Neuron (in vitro differentiated cells): Measurements from ENCODE around the gene KIT.
"Not testable (repeated sequence)": the region's sequence is repeated elsewhere in the genome, so short reads cannot be mapped to it uniquely, and the experiment has no call there.

Experiments
- H2AFZ ChIP-seq: one replicate; pipeline ENCODE4 v1.6.1; 2013; ENCODE audit warnings: low read depth, mild to moderate bottlenecking, inconsistent platforms, low read length, moderate library complexity
- H3K27me3 ChIP-seq: one replicate; pipeline ENCODE4 v1.6.1; 2013; ENCODE audit warnings: low read length; ENCODE audit not compliant: insufficient read depth
- H3K36me3 ChIP-seq: one replicate; pipeline ENCODE4 v1.6.1; 2013; ENCODE audit warnings: low read length; ENCODE audit not compliant: insufficient read depth
- H3K4me1 ChIP-seq: one replicate; pipeline ENCODE4 v1.6.1; 2013; ENCODE audit warnings: low read length; ENCODE audit not compliant: insufficient read depth
- H3K4me3 ChIP-seq: 2 replicates; pipeline ENCODE4 v1.5.1; 2013; ENCODE audit warnings: mild to moderate bottlenecking, low read length, moderate library complexity
- H3K9me3 ChIP-seq: one replicate; pipeline ENCODE4 v1.6.1; 2013; ENCODE audit warnings: low read length

KIT gene

DNA sequence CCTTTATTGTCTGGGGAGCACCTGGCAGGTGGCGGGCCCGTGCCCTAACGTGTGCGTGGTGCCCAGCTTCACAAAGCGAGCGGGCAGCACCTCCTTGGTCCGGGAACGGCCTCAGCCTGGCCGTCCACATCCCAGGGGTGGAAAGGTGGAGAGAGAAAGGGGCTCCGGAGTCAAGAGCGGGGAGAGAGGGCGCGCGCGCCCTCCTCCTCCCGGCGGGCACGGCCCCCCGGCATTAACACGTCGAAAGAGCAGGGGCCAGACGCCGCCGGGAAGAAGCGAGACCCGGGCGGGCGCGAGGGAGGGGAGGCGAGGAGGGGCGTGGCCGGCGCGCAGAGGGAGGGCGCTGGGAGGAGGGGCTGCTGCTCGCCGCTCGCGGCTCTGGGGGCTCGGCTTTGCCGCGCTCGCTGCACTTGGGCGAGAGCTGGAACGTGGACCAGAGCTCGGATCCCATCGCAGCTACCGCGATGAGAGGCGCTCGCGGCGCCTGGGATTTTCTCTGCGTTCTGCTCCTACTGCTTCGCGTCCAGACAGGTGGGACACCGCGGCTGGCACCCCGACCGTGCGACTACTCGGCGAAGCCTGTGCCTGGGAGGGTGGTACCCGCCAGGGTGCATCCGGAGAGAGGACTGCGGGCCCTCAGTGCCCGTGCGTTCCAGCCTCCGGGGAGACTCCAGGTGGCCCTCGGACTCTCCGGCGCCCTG is at the start of gene KIT:
TSS of gene KIT (plus strand) at position 407 of the 701 bp plus-strand sequence. CDS start at position 465, 58 bp downstream.
- Histone ChIP-seq H3K27me3 (peaks cover 26% of the 10 kb centered on the region), H3K9me3 (no peaks in the 10 kb centered on the region), H3K36me3 (no peaks in the 10 kb centered on the region), H3K4me3 (peak within 1 kb of the TSS; percentile 47), H3K4me1 (peaks cover 21% of the 10 kb centered on the region), H2AFZ (peak within 1 kb of the TSS; percentile 93)

DNA sequence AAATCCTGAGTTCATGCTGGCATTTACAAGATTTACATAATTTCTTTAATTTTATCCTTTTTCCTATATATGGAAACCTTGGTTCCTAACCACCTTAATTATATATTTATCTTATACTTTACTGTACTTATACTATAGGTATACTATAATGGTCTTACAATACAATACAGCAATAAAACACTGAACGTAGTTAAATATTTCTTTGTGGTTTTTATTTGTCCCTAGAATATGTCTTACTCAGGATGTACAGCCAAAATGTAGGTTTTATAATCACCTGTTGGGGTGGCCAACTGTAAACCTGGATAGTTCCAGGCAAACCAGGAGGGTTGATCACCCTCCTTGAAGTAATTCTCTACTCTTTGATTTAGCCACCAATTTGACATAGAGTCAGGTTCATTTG is 48.4 kb upstream of the KIT start:
- H3K27me3 ChIP-seq, result no peaks in the 10 kb centered on the region
- H2AFZ ChIP-seq, result no peak overlapping the region
- no peaks in the 10 kb centered on the region for H3K4me1 ChIP-seq
- H3K4me3 ChIP-seq, result no peak overlapping the region
- no peaks in the 10 kb centered on the region for H3K36me3 ChIP-seq
- H3K9me3 ChIP-seq, result no peaks in the 10 kb centered on the region

DNA sequence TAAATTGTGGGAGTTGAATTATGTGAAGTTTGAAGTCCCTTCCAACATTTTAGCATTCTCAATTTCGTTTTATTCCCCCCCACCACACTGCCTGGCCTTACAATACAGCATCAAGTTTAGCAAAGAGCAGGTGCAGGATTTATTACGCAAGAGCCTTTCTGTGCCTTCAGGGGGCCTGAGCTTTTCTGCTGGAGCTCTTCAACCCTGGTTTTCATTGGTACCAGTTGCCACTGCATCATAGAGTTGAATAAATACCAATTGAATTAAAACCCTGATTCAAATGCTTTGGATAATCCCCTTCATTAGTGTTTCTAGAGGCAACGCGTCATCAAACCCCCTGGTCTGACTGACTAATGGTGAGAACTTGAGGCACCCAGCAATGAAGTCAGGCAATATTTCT is 43.6 kb upstream of the KIT start:
- Histone ChIP-seq H3K36me3 (no peaks in the 10 kb centered on the region), H3K4me3 (no peak overlapping the region), H3K4me1 (no peaks in the 10 kb centered on the region), H3K27me3 (no peaks in the 10 kb centered on the region), H3K9me3 (no peaks in the 10 kb centered on the region), H2AFZ (no peak overlapping the region)

DNA sequence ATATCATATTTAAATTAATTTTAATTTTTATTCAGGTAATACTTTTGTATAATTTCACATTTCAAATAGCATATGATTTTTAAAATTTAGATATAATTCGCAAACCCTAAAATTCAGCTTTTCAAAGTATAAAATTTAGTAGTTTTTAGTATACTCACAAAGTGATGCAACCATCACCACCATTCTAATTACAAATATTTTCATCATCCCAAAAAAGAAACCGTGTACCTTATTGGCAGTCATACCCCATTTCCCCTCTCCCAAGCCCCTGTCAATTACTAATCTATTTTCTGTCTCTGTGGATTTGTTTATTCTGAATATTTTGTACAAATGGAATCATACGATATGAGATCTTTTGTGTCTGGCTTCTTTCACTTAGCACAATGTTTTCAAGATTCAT is 37.0 kb upstream of the KIT start:
- no peaks in the 10 kb centered on the region for H3K36me3 ChIP-seq
- H3K9me3 ChIP-seq, result no peaks in the 10 kb centered on the region
- H3K27me3 ChIP-seq, result no peaks in the 10 kb centered on the region
- no peak overlapping the region for H3K4me3 ChIP-seq
- no peaks in the 10 kb centered on the region for H3K4me1 ChIP-seq
- H2AFZ ChIP-seq, result no peak overlapping the region

DNA sequence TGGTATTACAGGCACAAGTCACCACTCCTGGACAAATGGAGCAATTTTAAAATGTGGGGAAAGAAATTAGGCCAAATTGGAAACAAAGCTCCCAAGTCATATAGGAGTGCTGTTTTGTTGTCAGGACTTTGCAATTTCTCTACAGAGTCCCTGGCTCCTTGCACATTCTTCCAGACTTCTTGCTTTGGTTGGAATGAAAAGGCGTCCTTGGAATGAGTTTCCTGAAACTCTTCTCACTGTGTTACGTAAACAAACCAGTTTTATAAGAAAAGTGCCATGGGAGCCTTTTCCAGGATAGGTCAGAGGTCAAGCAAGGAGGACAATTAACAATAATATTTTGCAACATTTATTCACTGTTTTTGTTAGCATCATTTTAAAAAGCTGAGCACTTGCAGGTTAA is 32.4 kb upstream of the KIT start:
- no peak overlapping the region for H2AFZ ChIP-seq
- H3K4me3 ChIP-seq, result no peak overlapping the region
- H3K27me3 ChIP-seq, result no peaks in the 10 kb centered on the region
- no peaks in the 10 kb centered on the region for H3K4me1 ChIP-seq
- no peaks in the 10 kb centered on the region for H3K9me3 ChIP-seq
- H3K36me3 ChIP-seq, result no peaks in the 10 kb centered on the region

DNA sequence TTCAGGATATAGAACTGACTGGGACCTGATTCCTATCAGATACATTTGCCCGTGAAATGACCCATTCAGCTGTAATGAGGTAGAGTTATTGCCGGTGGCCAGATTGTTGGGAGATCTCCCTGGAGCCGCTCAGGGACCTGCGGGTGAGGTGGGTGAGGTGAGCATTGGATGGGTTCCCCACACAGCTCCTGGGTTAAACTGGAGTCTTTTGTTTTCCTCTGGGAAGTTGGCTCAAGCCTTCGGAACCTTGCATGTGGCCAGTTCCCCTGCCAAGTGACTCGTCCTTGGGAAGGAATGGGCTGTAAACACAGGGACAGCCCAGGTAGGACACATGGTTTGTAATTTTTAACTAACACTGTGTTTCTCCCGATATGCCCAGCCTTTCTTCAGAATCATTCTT is 31.6 kb upstream of the KIT start:
- Histone ChIP-seq H3K9me3 (no peaks in the 10 kb centered on the region), H2AFZ (no peak overlapping the region), H3K4me1 (no peaks in the 10 kb centered on the region), H3K4me3 (no peak overlapping the region), H3K27me3 (no peaks in the 10 kb centered on the region), H3K36me3 (no peaks in the 10 kb centered on the region)

DNA sequence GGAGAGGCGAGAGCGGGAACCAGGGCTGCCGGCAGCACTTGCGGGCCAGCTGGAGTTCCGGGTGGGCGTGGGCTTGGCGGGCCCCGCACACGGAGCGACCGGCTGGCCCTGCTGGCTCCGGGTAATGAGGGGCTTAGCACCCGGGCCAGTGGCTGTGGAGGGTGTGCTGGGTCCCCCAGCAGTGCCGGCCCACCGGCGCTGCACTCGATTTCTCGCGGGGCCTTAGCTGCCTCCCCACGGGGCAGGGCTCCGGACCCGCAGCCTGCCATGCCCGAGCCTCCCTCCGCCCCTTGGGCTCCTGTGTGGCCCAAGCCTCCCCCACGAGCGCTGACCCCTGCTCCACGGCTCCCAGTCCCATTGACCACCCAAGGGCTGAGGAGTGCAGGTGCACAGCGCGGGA is 25.2 kb upstream of the KIT start:
- Histone ChIP-seq H3K9me3 (no peaks in the 10 kb centered on the region), H3K36me3 (no peaks in the 10 kb centered on the region), H2AFZ (no peak overlapping the region), H3K4me3 (no peak overlapping the region), H3K4me1 (peaks cover 3% of the 10 kb centered on the region), H3K27me3 (no peaks in the 10 kb centered on the region)

DNA sequence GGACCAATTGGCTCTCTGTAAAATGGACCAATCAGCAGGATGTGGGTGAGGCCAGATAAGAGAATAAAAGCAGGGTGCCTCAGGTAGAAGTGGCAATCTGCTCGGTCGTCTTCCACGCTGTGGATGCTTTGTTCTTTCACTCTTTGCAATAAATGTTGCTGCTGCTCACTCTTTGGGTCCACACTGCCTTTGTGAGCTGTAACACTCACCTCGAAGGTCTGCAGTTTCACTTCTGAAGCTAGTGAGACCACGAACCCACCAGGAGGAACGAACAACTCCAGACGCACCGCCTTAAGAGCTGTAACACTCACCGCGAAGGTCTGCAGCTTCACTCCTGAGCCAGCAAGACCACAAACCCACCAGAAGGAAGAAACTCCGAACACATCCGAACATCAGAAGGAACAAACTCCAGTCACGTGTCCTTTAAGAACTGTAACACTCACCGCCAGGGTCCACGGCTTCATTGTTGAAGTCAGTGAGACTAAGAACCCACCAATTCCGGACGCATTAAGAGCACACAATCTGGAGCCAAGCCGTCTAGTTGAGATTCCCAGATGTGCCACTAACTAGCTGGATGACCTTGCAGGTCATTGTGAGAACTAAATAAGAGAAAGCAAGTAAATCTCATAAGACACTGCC is 24.5 kb upstream of the KIT start:
- H3K4me1 ChIP-seq, H3K27me3 ChIP-seq, H3K9me3 ChIP-seq, H3K36me3 ChIP-seq, H2AFZ ChIP-seq, H3K4me3 ChIP-seq: not testable (repeated sequence)

DNA sequence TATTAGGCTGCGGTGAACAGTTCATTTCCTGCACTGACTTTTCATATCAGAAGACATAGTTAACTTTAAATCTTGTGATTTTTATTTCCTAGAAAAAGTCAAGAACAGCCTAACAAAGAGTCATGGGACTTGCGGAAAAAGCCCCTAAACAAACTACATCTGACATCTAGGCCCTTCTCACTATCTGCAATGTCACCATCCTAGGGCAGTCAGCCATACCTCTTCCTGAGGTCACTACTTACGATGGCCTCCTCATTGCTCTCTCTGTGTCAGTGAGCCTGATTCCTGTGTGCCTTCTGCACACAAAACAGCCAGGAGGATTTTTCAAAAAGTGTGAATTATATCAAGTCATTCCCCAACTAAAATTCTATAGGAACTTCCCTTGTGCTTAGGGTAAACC is 22.4 kb upstream of the KIT start:
- H2AFZ ChIP-seq, result no peak overlapping the region
- no peak overlapping the region for H3K4me3 ChIP-seq
- peaks cover 3% of the 10 kb centered on the region for H3K4me1 ChIP-seq

DNA sequence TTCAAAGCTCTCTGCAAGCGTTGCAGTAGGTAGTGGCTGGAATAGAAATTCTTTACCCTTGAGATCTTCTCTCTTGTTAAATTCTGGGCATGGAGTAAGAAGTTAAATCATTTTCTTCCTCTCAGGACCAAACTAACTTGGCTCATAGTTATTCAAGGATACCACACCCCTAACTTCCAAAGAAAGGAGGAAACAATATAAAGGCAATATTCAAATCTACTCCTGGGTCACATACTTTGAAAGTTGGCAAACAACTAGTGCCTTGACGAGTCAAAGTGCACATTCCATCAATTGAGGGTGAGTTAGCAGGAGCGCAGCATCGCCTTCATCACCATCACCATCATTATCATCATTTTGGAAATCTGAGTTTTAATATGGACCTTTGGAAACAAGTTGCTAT is 20.4 kb upstream of the KIT start:
- no peaks in the 10 kb centered on the region for H3K9me3 ChIP-seq
- no peak overlapping the region for H3K4me3 ChIP-seq
- H3K4me1 ChIP-seq, result peaks cover 3% of the 10 kb centered on the region
- no peaks in the 10 kb centered on the region for H3K27me3 ChIP-seq
- no peak overlapping the region for H2AFZ ChIP-seq
- H3K36me3 ChIP-seq, result no peaks in the 10 kb centered on the region

More for the DNA sequence above, 22.4 kb upstream of the KIT start:
- Histone ChIP-seq H3K36me3 (no peaks in the 10 kb centered on the region), H3K27me3 (no peaks in the 10 kb centered on the region), H3K9me3 (no peaks in the 10 kb centered on the region)

DNA sequence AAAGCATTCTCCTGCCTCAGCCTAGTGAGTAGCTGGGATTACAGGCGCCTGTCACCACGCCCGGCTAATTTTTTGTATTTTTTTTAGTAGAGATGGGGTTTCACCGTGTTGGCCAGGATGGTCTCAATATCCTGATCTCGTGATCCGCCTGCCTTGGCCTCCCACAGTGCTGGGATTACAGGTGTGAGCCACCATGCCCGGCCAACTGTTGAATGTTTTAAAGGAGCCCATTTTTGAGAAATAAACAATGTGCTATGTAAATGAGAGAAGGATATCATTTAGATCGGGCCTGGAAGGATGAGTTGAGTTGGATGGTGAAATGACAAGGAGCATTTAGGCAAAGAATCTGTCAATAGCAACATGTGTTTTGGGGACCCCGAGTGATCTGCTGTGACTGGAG is 16.7 kb upstream of the KIT start:
- not testable (repeated sequence) for H3K27me3 ChIP-seq, H3K36me3 ChIP-seq, H3K4me3 ChIP-seq, H3K9me3 ChIP-seq, H2AFZ ChIP-seq
- H3K4me1 ChIP-seq, result peaks cover 13% of the 10 kb centered on the region

DNA sequence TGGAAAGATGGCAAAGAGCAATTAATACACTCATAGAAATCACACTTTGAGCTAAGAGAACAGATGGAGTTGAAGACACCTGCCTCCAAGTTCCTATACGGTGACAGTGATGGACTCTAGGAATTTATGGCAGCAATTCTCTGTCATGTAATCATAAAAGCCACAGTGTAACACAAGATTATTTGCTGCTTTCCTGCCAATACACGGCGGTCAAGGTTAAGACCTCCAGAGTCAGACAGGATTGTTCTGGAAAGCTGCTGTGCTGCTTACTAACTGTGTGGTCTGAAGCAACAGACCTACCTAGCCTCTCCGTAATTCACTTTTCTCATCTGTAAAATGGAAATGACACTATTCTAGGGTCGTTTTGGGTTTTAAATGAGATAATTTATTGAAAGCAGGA is 14.6 kb upstream of the KIT start:
- H3K36me3 ChIP-seq, result no peaks in the 10 kb centered on the region
- no peak overlapping the region for H3K4me3 ChIP-seq
- peaks cover 10% of the 10 kb centered on the region for H3K4me1 ChIP-seq
- no peaks in the 10 kb centered on the region for H3K9me3 ChIP-seq
- H2AFZ ChIP-seq, result no peak overlapping the region
- no peaks in the 10 kb centered on the region for H3K27me3 ChIP-seq

DNA sequence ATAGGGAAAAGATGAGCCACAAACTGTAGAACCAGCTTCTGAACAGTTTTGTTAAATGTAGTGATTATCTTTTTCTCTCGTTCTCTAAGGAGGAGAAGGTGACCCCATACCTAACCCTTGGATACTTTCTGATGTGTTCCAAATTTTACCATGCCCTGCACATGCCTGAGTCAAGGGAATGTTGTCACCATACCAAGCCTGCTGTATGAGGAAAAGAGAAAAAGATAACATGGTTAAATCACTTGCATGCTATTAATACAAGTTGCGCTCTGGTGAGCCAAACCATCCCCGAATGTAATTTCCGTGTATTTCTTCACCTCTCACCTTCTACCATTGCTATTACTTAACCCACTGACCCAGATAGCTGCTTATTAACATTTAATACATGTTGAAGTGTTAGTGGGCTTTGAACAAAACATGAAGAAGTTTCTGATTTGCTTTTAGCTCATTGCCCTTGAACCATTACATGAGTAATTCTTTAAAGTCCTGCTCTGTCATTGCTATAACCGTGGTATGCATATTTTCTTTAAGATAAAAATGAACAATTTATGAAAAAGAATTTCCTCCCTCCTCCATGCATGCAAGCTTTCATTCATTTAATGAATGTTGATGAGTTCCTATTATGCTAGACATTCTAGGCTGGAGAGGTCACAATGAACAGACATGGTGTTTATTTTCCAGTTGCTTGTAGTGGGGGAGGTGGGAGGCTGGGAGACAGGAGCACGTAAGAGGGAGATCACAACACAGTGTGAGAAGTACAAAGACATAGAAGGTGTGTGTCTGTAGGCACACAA is 13.6 kb upstream of the KIT start:
- Histone ChIP-seq H2AFZ (no peak overlapping the region), H3K27me3 (no peaks in the 10 kb centered on the region), H3K9me3 (no peaks in the 10 kb centered on the region), H3K36me3 (no peaks in the 10 kb centered on the region), H3K4me1 (peaks cover 10% of the 10 kb centered on the region), H3K4me3 (no peak overlapping the region)
